HepG2 (cell line): ENCODE data around the gene FRG1. TPM values are rescaled to one million over a fixed set of nuclear protein-coding genes. Genes with fewer than 3 reads are reported as not detected.

Experiments
- ATAC-seq: fragments of 200-7000 bp; cut with Tn5 transposase; 3 replicates; pipeline ENCODE4 v1.9.1; 2020; ENCODE audit warnings: mild to moderate bottlenecking, moderate library complexity
- BruUV-seq: library from RNA; stranded (reverse); fragments of 400-500 nt; replicated peaks from 2 replicates; lab custom pipeline; 2021; lab: Mats Ljungman, UMichigan
- CTCF ChIA-PET: fragments of 300-600 bp; formaldehyde crosslinking; extraction: SDS; loops from one replicate; lab custom pipeline; 2021; ENCODE audit warnings: low total read pairs, inconsistent platforms, low intra/inter-chr PET ratio; lab: Yijun Ruan, JAX
- POLR2A ChIA-PET: fragments of 350-600 bp; sonication (Branson Sonifier 250); formaldehyde crosslinking; loops from one replicate; lab custom pipeline; 2020; ENCODE audit warnings: antibody characterized with exemption, inconsistent platforms; lab: Yijun Ruan, JAX
- DNase-seq: peaks from one replicate; pipeline ENCODE4 v3.0.0-alpha.2; 2015; ENCODE audit warnings: low spot score
- FAIRE-seq: peaks from 3 replicates; lab custom pipeline; 2011; peaks lifted over from hg19 to GRCh38; lab: Jason Lieb, UNC
- H2AFZ ChIP-seq: one replicate; pipeline ENCODE4 v1.6.1; 2011; ENCODE audit warnings: low read length, inconsistent platforms
- H3K27ac ChIP-seq: fragments of 300-600 bp; 3 replicates; pipeline ENCODE4 v1.8.0; 2011; ENCODE audit warnings: mixed run types, mild to moderate bottlenecking, mixed read lengths, low read length, inconsistent platforms; ENCODE audit not compliant: insufficient read depth; ENCODE audit errors: extremely low read length
- H3K27me3 ChIP-seq, 2 experiments: fragments of 200-600 bp in 1 of 2; 2 replicates in 1 of 2; 3 replicates in 1 of 2; pipeline versions ENCODE4 v1.6.0 to v1.8.0; 2011; ENCODE audit warnings: low read length in 2 of 2, mild to moderate bottlenecking in 2 of 2, moderate library complexity in 2 of 2, inconsistent platforms in 1 of 2; ENCODE audit not compliant: insufficient read depth in 2 of 2, control insufficient read depth in 1 of 2
- H3K36me3 ChIP-seq, 2 experiments: fragments of 200-600 bp in 1 of 2; replicated peaks in 1 of 2; 2 replicates in 1 of 2; 3 replicates in 1 of 2; pipeline versions ENCODE4 v1.5.1 to v1.8.0; 2011; ENCODE audit warnings: low read length in 2 of 2, inconsistent platforms in 1 of 2; ENCODE audit not compliant: insufficient read depth in 2 of 2, control insufficient read depth in 1 of 2
- H3K4me1 ChIP-seq: 2 replicates; pipeline ENCODE4 v1.5.1; 2012; ENCODE audit warnings: low read length, inconsistent platforms; ENCODE audit not compliant: insufficient read depth
- H3K4me2 ChIP-seq: 2 replicates; pipeline ENCODE4 v1.6.0; 2011; ENCODE audit warnings: low read depth, low read length, inconsistent platforms
- H3K4me3 ChIP-seq, 3 experiments: fragments of 200-600 bp in 1 of 3; sonication (generic), shearing (Covaris generic) in 1 of 3; replicated peaks in 1 of 3; 2 replicates each; pipeline ENCODE4 v1.5.1; 2011 to 2016; ENCODE audit warnings: low read length in 3 of 3, inconsistent platforms in 2 of 3, low read depth in 2 of 3, mild to moderate bottlenecking in 2 of 3, control low read depth in 1 of 3, mixed read lengths in 1 of 3; ENCODE audit not compliant: insufficient read depth in 1 of 3
- H3K79me2 ChIP-seq: one replicate; pipeline ENCODE4 v1.6.1; 2011; ENCODE audit warnings: low read length, inconsistent platforms; ENCODE audit not compliant: insufficient read depth
- H3K9ac ChIP-seq: 2 replicates; pipeline ENCODE4 v1.6.0; 2011; ENCODE audit warnings: mild to moderate bottlenecking, low read depth, low read length, inconsistent platforms; ENCODE audit not compliant: insufficient read depth
- H3K9me3 ChIP-seq: 2 replicates; pipeline ENCODE4 v1.5.1; 2012; ENCODE audit warnings: mild to moderate bottlenecking, low read length
- H4K20me1 ChIP-seq: 2 replicates; pipeline ENCODE4 v1.6.0; 2011; ENCODE audit warnings: inconsistent platforms, mild to moderate bottlenecking, low read length, moderate library complexity; ENCODE audit not compliant: insufficient read depth
- ARNTL ChIP-seq: sonication (generic); formaldehyde crosslinking; IDR thresholded peaks from 2 replicates; pipeline ENCODE4 v1.4.0; 2020; ENCODE audit warnings: mild to moderate bottlenecking, missing genetic modification reagents
- FOSL1 ChIP-seq: sonication (generic); formaldehyde crosslinking; IDR thresholded peaks from 2 replicates; pipeline ENCODE4 v1.9.0; 2021; ENCODE audit warnings: missing genetic modification reagents, borderline replicate concordance
- HNRNPLL ChIP-seq: fragments of 200-400 bp; formaldehyde crosslinking; IDR thresholded peaks from 2 replicates; pipeline ENCODE4 v1.6.1; 2017; ENCODE audit warnings: mild to moderate bottlenecking, low read depth, low read length; ENCODE audit not compliant: poor library complexity, severe bottlenecking
- KMT2A ChIP-seq: sonication (generic); formaldehyde crosslinking; IDR thresholded peaks from 2 replicates; pipeline ENCODE4 v1.4.0; 2020; ENCODE audit warnings: missing genetic modification reagents
- PRDM10 ChIP-seq: sonication (generic); formaldehyde crosslinking; IDR thresholded peaks from 2 replicates; pipeline ENCODE4 v1.4.0; 2020; ENCODE audit warnings: low read depth, missing genetic modification reagents
- RBM39 ChIP-seq: fragments of 200-400 bp; formaldehyde crosslinking; IDR thresholded peaks from one replicate; pipeline ENCODE4 v1.6.1; 2018; ENCODE audit warnings: antibody characterized with exemption, mild to moderate bottlenecking, low read depth, low read length; ENCODE audit not compliant: poor library complexity, severe bottlenecking
- REL ChIP-seq: sonication (generic); formaldehyde crosslinking; conservative IDR thresholded peaks from 2 replicates; pipeline ENCODE4 v1.8.0; 2022; ENCODE audit warnings: mild to moderate bottlenecking, missing genetic modification reagents, moderate library complexity
- SRY ChIP-seq: sonication (generic); formaldehyde crosslinking; IDR thresholded peaks from 2 replicates; pipeline ENCODE4 v1.8.0; 2022; ENCODE audit warnings: mild to moderate bottlenecking, missing genetic modification reagents
- STAT5B ChIP-seq: sonication (generic); formaldehyde crosslinking; IDR thresholded peaks from 2 replicates; pipeline ENCODE4 v1.4.0; 2020; ENCODE audit warnings: missing genetic modification reagents
- TEAD3 ChIP-seq: optimal IDR thresholded peaks from 2 replicates; pipeline ENCODE3; 2016; ENCODE audit warnings: borderline replicate concordance
- THAP8 ChIP-seq: sonication (generic); formaldehyde crosslinking; IDR thresholded peaks from 2 replicates; pipeline ENCODE4 v1.5.1; 2020; ENCODE audit warnings: missing genetic modification reagents, mild to moderate bottlenecking, borderline replicate concordance
- ZC3H13 ChIP-seq: sonication (generic); formaldehyde crosslinking; IDR thresholded peaks from 2 replicates; pipeline ENCODE4 v1.8.1; 2023; ENCODE audit warnings: mild to moderate bottlenecking, missing genetic modification reagents, moderate library complexity
- ZNF558 ChIP-seq: sonication (generic); formaldehyde crosslinking; IDR thresholded peaks from 2 replicates; pipeline ENCODE4 v1.9.0; 2022; ENCODE audit warnings: mild to moderate bottlenecking, missing genetic modification reagents, borderline replicate concordance
- ZNF609 ChIP-seq: sonication (generic); formaldehyde crosslinking; IDR thresholded peaks from 2 replicates; pipeline ENCODE4 v1.4.0; 2020; ENCODE audit warnings: mild to moderate bottlenecking, missing genetic modification reagents, borderline replicate concordance
- ZNF713 ChIP-seq: sonication (generic); formaldehyde crosslinking; IDR thresholded peaks from 2 replicates; pipeline ENCODE4 v1.4.0; 2020; ENCODE audit warnings: mild to moderate bottlenecking, missing genetic modification reagents
- WGBS: methylation state at CpG from one replicate; pipeline ENCODE4 v1.1.6; 2017; ENCODE audit warnings: low lambda C conversion rate; 5-methylcytosine and 5-hydroxymethylcytosine counted together
- in situ Hi-C: cut with HindIII; loops from 2 replicates; pipeline ENCODE4 v1.10.0; 2017; ENCODE audit warnings: low pct_unique_long_range_greater_than_20kb; ENCODE audit not compliant: extremely low pct_ligation_motif_present
- intact Hi-C: fragments of 100-400 bp; cut with micrococcal nuclease; formaldehyde crosslinking; loops from one replicate; pipeline ENCODE4 v1.10.0; 2022; ENCODE audit not compliant: unreplicated experiment
- polyA plus RNA-seq, 8 experiments: library from polyadenylated mRNA; depleted of rRNA in 3 of 8; stranded (reverse) in 7 of 8; unstranded in 1 of 8; fragments of >200 nt; fragmentation: Illumina TruSeq in 4 of 8; extraction: Trizol in 4 of 8; gene quantifications; 2 replicates each; pipeline versions ENCODE4 v1.2.1 to v1.2.3, GENCODE V29; 2011 to 2016; ENCODE audit warnings: low read depth in 4 of 8, missing spikeins in 1 of 8, mixed read lengths in 1 of 8; ENCODE audit not compliant: insufficient read depth in 1 of 8
- total RNA-seq, 5 experiments: library from RNA; depleted of rRNA; stranded (reverse); fragments of >200 nt; fragmentation: Illumina TruSeq; extraction: Trizol; gene quantifications; 2 replicates each; pipeline ENCODE4 v1.2.3, GENCODE V29; 2016; ENCODE audit warnings: low read depth in 1 of 5

The FRG1 gene
- total and polyA plus RNA-seq, 2 of the 13 experiments (the other 11 are each of a cell fraction or from before 2014, with no cell fraction given): 5.7 to 42.6 TPM

GRCh38 chr4:189941005-189941450 lies 356 bp downstream of the FRG1 start:
- Histone ChIP-seq H3K36me3 (no peaks in the 10 kb centered on the region), H3K27ac (peak overlapping the region; percentile 85), H3K9ac (peak overlapping the region; percentile 83), H2AFZ (no peak overlapping the region), H3K79me2 (peaks cover 8% of the 10 kb centered on the region), H3K27me3 (no peaks in the 10 kb centered on the region), H3K4me2 (peak overlapping the region; percentile 64), H3K4me1 (peaks cover 15% of the 10 kb centered on the region), H4K20me1 (no peaks in the 10 kb centered on the region), H3K9me3 (peaks cover 4% of the 10 kb centered on the region; the same call in 1 of the 2 replicates), H3K4me3 (peak overlapping the region; percentile 82 to 90 (median 88))
- ChIA-PET CTCF (no interaction called here), POLR2A (interaction anchor here (0.8 kb wide), 1 partner anchor 8 kb away, joined by 4 read pairs; no protein-coding TSS in a partner anchor)
- DNase-seq (no peak), ATAC-seq (peak; percentile 71), FAIRE-seq (no peak)
- intact Hi-C loops: no loop called here
- TSS peak; percentile 76 for BruUV-seq
- in situ Hi-C loops: no loop called here
- 12% methylated on average over 13 of the region's 31 CpGs for WGBS
- TF ChIP-seq ZNF713 (CRISPR knock-in tag) (0 out of 2 replicates have a peak, but pooled peaks have one; percentile 9), KMT2A (CRISPR knock-in tag) (0 out of 2 replicates have a peak, but pooled peaks have one; percentile 12), FOSL1 (no peak), HNRNPLL (peak; percentile 79), RBM39 (peak; percentile 22), ZC3H13 (CRISPR knock-in tag) (peak; percentile 43; the same call in 1 of the 2 replicates), TEAD3 (CRISPR knock-in tag) (no peak), THAP8 (CRISPR knock-in tag) (peak; percentile 68; the same call in 1 of the 2 replicates), STAT5B (CRISPR knock-in tag) (no peak), ARNTL (0 out of 2 replicates have a peak, but pooled peaks have one; percentile 4), SRY (CRISPR knock-in tag) (peak; percentile 44; the same call in 1 of the 2 replicates), ZNF558 (CRISPR knock-in tag) (0 out of 2 replicates have a peak, but pooled peaks have one; percentile 2), PRDM10 (CRISPR knock-in tag) (peak; percentile 14), ZNF609 (CRISPR knock-in tag) (peak; percentile 11; the same call in 1 of the 2 replicates), REL (0 out of 2 replicates have a peak, but pooled peaks have one; percentile 18)
